Hematopoietic multipotent progenitor cell treated with erythropoietin and hydrocortisone succinate and interleukin-3 and kit ligand, for 17 days (in vitro differentiated cells): ENCODE results near the gene IFI6.

Experiments used
- DNase-seq: peaks from one replicate; pipeline ENCODE4 v3.0.0-alpha.2; 2015; ENCODE audit warnings: low spot score

The IFI6 gene

DNA sequence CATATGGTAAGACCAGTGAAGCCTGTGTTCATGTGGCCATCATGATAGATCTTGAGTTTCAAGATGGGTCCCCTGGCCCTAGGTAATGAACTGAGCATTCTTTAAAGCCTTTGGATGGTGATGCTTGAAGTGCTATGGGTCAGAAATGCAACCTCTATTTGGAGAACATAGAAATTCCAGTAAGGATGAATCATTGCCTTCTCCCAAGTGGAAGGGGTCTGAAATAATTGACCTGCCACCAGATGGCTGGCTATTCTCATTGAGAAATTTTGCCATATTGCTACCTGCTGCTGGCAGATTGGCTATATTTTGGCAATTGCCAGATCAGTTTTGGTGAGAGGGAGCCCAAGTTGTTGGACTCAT, 739 bp upstream of the IFI6 start:
- DNase-seq: no peak

DNA sequence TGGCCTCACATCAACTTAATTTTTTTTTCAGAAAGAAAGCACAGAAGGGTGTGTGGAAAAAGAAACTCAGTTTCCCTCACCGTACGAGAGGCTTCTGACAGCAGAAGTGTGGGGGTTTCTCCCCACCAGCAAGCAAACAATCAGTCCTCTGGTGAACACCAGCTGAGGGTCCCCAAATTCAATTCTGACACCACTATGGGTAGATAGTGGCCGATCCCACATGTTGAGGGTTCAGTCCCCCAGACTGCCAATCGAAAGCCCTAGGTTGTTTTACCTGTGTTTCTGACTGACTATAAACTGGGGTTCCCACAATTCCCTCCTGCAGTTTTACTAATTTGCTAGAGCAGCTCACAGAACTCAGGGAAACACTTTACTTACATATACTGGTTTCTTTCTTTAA, 2.1 kb downstream of the IFI6 start:
- DNase-seq: no peak

DNA sequence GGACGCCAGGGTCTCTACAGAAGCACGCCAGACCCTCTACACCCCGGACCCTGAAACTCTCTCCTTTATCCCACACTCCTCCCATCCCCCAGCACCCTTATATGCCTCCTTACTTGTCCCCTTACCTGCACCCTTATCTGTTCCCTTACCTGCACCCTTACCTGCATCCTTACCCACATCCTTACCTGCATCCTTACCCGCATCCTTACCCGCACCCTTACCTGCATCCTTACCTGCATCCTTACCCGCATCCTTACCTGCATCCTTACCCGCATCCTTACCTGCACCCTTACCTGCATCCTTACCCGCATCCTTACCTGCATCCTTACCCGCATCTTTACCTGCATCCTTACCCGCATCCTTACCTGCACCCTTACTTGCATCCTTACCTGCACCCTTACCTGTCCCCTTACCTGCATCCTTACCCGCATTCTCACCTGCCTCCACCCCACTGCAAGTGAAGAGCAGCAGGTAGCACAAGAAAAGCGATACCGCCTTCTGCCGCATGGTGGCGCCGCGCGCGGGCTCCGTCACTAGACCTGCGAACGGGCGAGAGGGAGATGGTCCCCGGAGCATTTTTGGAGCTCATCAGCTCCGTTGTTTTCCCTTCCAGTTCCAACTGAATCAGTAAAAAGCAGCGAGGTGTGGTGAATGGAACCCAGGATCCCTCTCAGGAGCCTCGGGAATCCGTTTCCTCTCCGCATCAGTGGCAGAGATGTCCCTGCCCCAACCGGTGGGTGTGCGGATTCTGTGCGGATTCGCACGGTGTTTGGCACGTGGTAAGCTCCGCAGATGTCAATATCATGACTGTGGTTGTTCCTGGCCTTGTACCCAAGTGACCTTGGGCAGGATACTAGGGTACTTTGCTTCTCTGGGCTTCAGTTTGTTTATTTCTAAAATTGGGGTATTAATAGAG, 2.9 kb downstream of the IFI6 start:
- peak; percentile 76 for DNase-seq

DNA sequence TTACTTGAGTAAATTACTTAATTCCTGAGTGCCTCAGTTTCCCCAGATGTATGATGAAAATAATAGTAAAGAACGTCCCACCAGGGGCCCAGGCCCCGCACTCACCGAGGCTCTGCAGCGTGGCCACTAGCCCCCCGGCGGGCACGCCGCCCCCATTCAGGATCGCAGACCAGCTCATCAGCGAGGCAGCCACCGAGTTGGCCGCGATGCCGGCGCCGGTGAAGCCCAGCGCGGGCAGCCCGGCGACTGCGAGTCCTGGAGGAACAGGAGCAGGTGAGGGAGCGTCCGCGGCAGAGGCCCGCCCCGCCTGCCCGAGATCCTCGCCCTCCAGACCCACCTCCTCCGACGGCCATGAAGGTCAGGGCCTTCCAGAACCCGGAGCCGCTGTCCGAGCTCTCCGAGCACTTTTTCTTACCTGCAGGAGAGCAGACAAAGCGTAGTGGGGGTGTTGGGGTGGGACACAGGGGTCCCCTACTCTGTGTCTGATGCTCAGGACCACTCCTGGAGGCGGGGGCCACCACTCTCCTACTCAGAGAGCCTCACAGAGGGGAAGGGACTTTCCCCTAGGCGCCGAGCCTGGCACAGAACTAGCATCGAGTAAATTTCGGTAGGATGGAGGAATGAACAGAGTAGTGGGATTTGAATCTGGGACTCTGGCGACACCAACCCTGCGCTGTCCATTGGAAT, 3.7 kb downstream of the IFI6 start:
- no peak for DNase-seq

GRCh38 chr1:27666791-27667254, 5.2 kb downstream of the IFI6 start:
- DNase-seq: peak; percentile 45

DNA sequence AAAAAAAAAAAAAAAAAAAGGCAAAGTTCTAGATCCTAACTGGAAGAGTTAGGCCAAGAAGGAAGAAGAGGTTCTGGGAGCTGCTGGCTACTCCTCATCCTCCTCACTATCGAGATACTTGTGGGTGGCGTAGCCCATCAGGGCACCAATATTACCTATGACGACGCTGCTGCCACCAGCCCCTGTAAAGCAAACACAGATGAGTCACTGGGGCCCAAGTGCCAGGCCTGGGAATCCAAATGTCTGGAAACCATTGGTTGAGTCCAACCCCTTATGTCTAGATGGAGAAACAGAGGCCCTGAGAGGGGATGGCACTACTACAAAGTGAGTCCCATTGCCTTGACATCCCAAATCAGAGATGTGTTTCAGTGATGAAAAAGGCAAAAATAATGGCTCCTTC, 5.7 kb downstream of the IFI6 start:
- DNase-seq: no peak

GRCh38 chr1:27665016-27665651, 6.9 kb downstream of the IFI6 start:
- DNase-seq: no peak

- DNase-seq: no peak
These were observed 7.7 kb downstream of the IFI6 start for GRCh38 chr1:27664291-27664690.

DNA sequence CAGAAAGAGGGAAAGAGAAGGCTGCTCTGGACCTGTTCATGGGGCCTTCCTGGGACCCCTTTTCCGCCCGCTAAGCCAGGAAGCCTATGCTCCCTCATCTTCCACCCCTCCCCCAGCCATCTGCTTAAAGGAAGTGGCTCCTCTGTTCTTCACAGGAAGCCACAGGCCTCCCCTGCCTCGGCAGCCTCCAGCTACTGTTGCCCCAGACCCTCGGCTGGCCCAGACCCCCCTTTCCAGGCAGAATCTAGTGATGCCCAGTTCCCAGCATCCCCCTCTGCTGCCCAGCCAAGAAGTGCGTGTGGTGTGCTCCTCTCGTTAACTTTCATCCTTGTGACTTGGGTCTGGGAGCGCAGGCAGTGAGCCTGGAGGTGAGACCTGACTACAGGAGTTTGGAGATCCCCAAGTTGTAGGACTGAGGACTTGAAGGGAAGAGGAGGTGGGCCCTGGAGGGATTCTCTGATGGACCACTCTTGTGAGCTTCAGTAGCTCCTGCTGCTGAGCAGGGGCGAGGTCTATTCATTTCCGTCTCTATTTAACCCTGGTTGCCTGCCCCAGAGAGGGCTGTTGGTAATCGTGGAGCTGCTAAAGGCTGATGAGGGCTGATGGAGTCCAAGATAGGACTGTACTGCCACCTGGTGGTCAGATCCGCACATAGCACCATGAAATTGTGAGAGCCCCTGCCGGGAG, 9.1 kb downstream of the IFI6 start:
- DNase-seq: peak; percentile 91

DNA sequence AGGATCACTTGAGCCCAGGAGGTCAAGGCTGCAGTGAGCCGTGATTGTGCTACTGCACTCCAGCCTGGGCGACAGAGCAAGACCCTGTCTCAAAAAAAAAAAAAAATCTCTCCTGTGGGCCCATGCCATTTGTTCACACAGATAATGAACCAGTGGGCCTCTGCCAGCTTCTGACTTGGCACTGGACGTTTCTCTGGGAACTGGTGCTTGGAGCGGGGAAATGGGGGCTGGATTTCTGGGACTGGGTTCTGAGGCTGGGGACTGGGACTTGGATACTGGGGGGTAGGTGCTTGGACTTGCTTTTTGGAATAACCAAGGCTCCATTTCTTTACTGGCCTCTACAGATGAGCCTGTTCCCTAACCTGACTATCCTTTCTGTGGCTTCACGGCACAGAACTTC, 9.7 kb downstream of the IFI6 start:
- DNase-seq: no peak

- DNase-seq: no peak
These were observed 10.4 kb downstream of the IFI6 start for GRCh38 chr1:27661412-27662075.

GRCh38 chr1:27660300-27660835, 11.6 kb downstream of the IFI6 start:
- no peak for DNase-seq

GRCh38 chr1:27659497-27660299, 12.3 kb downstream of the IFI6 start:
- peak; percentile 92 for DNase-seq

- no peak for DNase-seq
These were observed 13.0 kb downstream of the IFI6 start for GRCh38 chr1:27658951-27659496.

GRCh38 chr1:27656157-27656893, 15.7 kb downstream of the IFI6 start:
- DNase-seq: no peak

DNA sequence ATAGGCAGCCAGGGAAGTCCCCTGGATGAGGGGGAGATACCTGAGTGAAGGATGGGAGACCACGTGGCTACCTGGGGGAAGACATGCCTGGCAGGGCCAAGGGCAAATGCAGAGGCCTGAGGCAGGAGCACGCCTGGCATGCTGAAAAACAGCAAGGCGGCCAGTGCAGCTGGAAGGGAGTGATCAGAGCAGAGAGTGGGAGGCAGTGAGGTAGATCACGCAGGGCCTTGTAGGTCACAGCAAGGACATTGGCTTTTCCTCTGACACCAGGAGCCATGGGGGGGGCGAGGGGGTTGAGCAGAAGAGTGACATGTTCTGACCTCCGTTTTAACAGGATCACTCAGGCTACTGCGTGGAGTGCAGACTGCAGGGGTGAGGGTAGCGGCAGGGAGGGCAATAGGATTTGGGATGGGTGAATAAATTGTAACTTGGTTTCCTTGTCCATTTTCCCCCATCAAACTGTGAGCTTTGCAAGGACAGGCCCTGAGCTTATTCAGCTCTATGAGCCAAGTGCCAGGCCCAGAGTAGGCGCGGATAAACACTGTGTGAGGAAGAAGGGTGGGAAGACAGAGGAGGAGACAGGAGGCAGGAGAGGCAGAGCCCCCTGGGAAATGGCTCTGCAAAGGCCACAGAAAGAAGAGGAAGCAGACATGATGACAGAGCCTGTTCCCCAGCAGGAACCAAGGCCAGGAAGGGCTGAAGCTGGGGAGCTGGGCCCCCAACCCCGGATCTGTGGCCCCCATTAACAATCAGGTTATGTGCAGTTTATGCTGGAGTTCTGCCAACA, 16.6 kb downstream of the IFI6 start:
- DNase-seq: no peak

DNA sequence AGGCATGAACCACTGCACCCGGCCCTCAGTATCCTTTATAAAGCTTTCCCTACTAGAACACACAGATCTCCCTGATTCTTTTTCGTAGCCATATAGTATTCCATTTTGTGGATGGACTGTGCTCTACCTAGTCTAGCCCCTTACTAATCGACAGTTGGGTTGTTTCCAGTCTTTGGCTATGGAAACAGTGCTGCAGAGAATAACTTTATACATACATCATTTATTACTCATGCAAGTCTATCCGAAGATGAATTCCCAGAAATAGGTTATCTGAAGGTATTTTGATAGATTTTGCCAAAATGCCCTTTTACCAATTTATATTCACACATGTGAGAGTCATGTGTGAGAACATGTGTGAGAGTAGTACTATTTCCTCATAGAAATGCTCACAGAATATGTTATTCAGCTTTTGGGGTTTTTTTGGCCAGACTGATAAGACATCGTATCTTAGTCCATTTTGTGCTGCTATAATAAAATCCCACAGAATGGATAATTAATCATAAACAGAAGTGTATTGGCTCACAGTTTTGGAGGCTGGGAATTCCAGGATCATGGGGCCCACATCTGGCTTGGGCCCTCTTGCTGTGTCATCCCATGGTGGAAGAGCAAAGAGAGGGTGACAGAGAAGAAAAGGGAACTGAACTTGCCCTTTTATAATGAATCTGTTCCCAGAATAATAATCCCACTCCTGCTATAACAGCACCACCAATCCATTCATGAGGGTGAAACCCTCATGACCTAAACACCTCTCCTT, 19.7 kb downstream of the IFI6 start:
- no peak for DNase-seq
